ENCODE measurements around the gene AKAP10.
"Not testable (repeated sequence)": the region's sequence is repeated elsewhere in the genome, so short reads cannot be mapped to it uniquely, and the experiment has no call there.

The AKAP10 gene

GRCh38 chr17:19883537-19884215 is 94.0 kb downstream of the AKAP10 start:
- Histone ChIP-seq H3K27ac (ENCODE audit: low read depth, low read length) (no peak overlapping the region), H3K9me3 (ENCODE audit: insufficient read depth, low read depth, low read length) (no peaks in the 10 kb centered on the region)

GRCh38 chr17:19880393-19880792 is 97.2 kb downstream of the AKAP10 start:
- no peaks in the 10 kb centered on the region for H3K4me1 ChIP-seq (ENCODE audit: insufficient read depth, low read length)
- no peaks in the 10 kb centered on the region for H3K27me3 ChIP-seq (ENCODE audit: insufficient read depth, low read length)
- H3K9me3 ChIP-seq (ENCODE audit: insufficient read depth, low read depth, low read length) = no peaks in the 10 kb centered on the region
- no peak overlapping the region for H3K4me3 ChIP-seq (ENCODE audit: low read length)
- H3K36me3 ChIP-seq (ENCODE audit: insufficient read depth, low read length) = no peaks in the 10 kb centered on the region
- no peak overlapping the region for H3K9ac ChIP-seq (ENCODE audit: low read depth, low read length)
- WGBS = 88% methylated on average over 4 of the region's 4 CpGs
- H3K27ac ChIP-seq (ENCODE audit: low read depth, low read length) = no peak overlapping the region

More at GRCh38 chr17:19883537-19884215, 94.0 kb downstream of the AKAP10 start:
- 96% methylated on average over 5 of the region's 8 CpGs for whole genome bisulfite sequencing
- Histone ChIP-seq H3K9ac (ENCODE audit: low read depth, low read length) (no peak overlapping the region), H3K27me3 (ENCODE audit: insufficient read depth, low read length) (no peaks in the 10 kb centered on the region), H3K4me3 (ENCODE audit: low read length) (no peak overlapping the region), H3K4me1 (ENCODE audit: insufficient read depth, low read length) (no peaks in the 10 kb centered on the region), H3K36me3 (ENCODE audit: insufficient read depth, low read length) (no peaks in the 10 kb centered on the region)

- Histone ChIP-seq H3K4me3 (ENCODE audit: low read length) (no peak overlapping the region), H3K27me3 (ENCODE audit: insufficient read depth, low read length) (no peaks in the 10 kb centered on the region), H3K9ac (ENCODE audit: low read depth, low read length) (no peak overlapping the region), H3K27ac (ENCODE audit: low read depth, low read length) (no peak overlapping the region), H3K4me1 (ENCODE audit: insufficient read depth, low read length) (no peaks in the 10 kb centered on the region), H3K9me3 (ENCODE audit: insufficient read depth, low read depth, low read length) (no peaks in the 10 kb centered on the region), H3K36me3 (ENCODE audit: insufficient read depth, low read length) (no peaks in the 10 kb centered on the region)
- WGBS = 91% methylated on average over 4 of the region's 6 CpGs
Measured at GRCh38 chr17:19877364-19877945, 100.2 kb downstream of the AKAP10 start.

- H3K9ac ChIP-seq (ENCODE audit: low read depth, low read length) = no peak overlapping the region
- H3K27ac ChIP-seq (ENCODE audit: low read depth, low read length) = no peak overlapping the region
Measured at GRCh38 chr17:19876529-19877161, 101.0 kb downstream of the AKAP10 start.

GRCh38 chr17:19874256-19874655 is 103.4 kb downstream of the AKAP10 start:
- Histone ChIP-seq H3K4me1 (ENCODE audit: insufficient read depth, low read length) (no peaks in the 10 kb centered on the region), H3K9me3 (ENCODE audit: insufficient read depth, low read depth, low read length) (no peaks in the 10 kb centered on the region), H3K4me3 (ENCODE audit: low read length) (no peak overlapping the region), H3K27ac (ENCODE audit: low read depth, low read length) (no peak overlapping the region), H3K27me3 (ENCODE audit: insufficient read depth, low read length) (no peaks in the 10 kb centered on the region), H3K9ac (ENCODE audit: low read depth, low read length) (no peak overlapping the region), H3K36me3 (ENCODE audit: insufficient read depth, low read length) (no peaks in the 10 kb centered on the region)
- 92% methylated on average over 10 of the region's 10 CpGs for WGBS

More at GRCh38 chr17:19876529-19877161, 101.0 kb downstream of the AKAP10 start:
- H3K4me3 ChIP-seq (ENCODE audit: low read length) = no peak overlapping the region
- no peaks in the 10 kb centered on the region for H3K9me3 ChIP-seq (ENCODE audit: insufficient read depth, low read depth, low read length)
- 92% methylated on average over 12 of the region's 13 CpGs for WGBS
- no peaks in the 10 kb centered on the region for H3K4me1 ChIP-seq (ENCODE audit: insufficient read depth, low read length)
- no peaks in the 10 kb centered on the region for H3K27me3 ChIP-seq (ENCODE audit: insufficient read depth, low read length)
- no peaks in the 10 kb centered on the region for H3K36me3 ChIP-seq (ENCODE audit: insufficient read depth, low read length)

DNA sequence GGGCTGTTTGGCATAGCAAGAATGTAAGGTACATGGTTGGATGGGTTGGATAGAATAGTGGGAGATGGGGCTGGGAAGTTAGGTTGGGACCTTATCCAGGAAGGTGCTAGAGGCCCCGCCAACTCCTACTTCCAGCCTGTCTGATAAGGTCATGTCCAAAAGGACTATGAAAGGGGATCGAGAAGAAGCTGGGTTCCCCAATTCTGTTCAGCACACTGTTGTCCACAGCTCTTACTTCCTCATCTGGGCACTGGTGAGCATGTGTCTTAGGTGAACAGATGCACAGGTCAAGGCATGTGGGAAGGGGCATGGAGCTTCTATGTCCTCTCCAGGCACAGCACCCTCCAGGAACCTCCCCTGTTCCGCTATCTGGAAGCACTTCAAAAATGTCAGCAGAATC is 104.3 kb downstream of the AKAP10 start:
- peaks cover 7% of the 10 kb centered on the region for H3K27me3 ChIP-seq (ENCODE audit: insufficient read depth, low read length)
- H3K9ac ChIP-seq (ENCODE audit: low read depth, low read length) = no peak overlapping the region
- H3K9me3 ChIP-seq (ENCODE audit: insufficient read depth, low read depth, low read length) = no peaks in the 10 kb centered on the region
- WGBS = 98% methylated on average over 3 of the region's 3 CpGs
- H3K4me1 ChIP-seq (ENCODE audit: insufficient read depth, low read length) = no peaks in the 10 kb centered on the region
- no peak overlapping the region for H3K27ac ChIP-seq (ENCODE audit: low read depth, low read length)
- no peaks in the 10 kb centered on the region for H3K36me3 ChIP-seq (ENCODE audit: insufficient read depth, low read length)
- H3K4me3 ChIP-seq (ENCODE audit: low read length) = no peak overlapping the region

- peaks cover 3% of the 10 kb centered on the region; the same call in 1 of the 2 replicates for H3K4me1 ChIP-seq (ENCODE audit: insufficient read depth, low read length)
- H3K9ac ChIP-seq (ENCODE audit: low read depth, low read length) = peak overlapping the region; percentile 82
Measured at GRCh38 chr17:19868079-19868395, 109.6 kb downstream of the AKAP10 start.

GRCh38 chr17:19867329-19868078 is 110.1 kb downstream of the AKAP10 start, which contains the start of gene ULK2:
TSS of gene ULK2 (minus strand) at chr17:19867936. CDS start at chr17:19867417, 519 bp downstream.
- H3K4me3 ChIP-seq (ENCODE audit: low read length) = peak within 1 kb of the TSS; percentile 77
- under 1% methylated on average over 111 of the region's 111 CpGs for WGBS
- no peak within 1 kb of the TSS; the same call in 1 of the 2 replicates for H3K27ac ChIP-seq (ENCODE audit: low read depth, low read length)
- peaks cover 17% of the 10 kb centered on the region for H3K27me3 ChIP-seq (ENCODE audit: insufficient read depth, low read length)
- H3K4me1 ChIP-seq (ENCODE audit: insufficient read depth, low read length) = peaks cover 3% of the 10 kb centered on the region; the same call in 1 of the 2 replicates
- no peaks in the 10 kb centered on the region for H3K36me3 ChIP-seq (ENCODE audit: insufficient read depth, low read length)
- H3K9me3 ChIP-seq (ENCODE audit: insufficient read depth, low read depth, low read length) = no peaks in the 10 kb centered on the region
- H3K9ac ChIP-seq (ENCODE audit: low read depth, low read length) = peak within 1 kb of the TSS; percentile 82

More at GRCh38 chr17:19868079-19868395, 109.6 kb downstream of the AKAP10 start:
- Histone ChIP-seq H3K27me3 (ENCODE audit: insufficient read depth, low read length) (peaks cover 17% of the 10 kb centered on the region), H3K27ac (ENCODE audit: low read depth, low read length) (no peak overlapping the region), H3K4me3 (ENCODE audit: low read length) (peak overlapping the region; percentile 77), H3K36me3 (ENCODE audit: insufficient read depth, low read length) (no peaks in the 10 kb centered on the region), H3K9me3 (ENCODE audit: insufficient read depth, low read depth, low read length) (no peaks in the 10 kb centered on the region)
- WGBS = 32% methylated on average over 23 of the region's 23 CpGs

DNA sequence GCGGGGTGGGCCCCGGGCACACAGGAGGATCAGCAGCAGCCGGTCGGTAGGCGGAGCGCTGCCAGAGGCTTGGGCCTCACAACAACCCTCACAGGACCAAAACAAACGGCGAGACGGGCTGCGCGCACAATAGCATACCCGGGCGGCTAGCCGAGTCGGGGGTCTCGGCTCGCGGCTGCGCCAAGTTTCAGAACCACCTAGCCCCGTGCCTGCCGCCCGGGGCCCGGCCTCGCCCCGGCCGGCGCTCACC is 110.6 kb downstream of the AKAP10 start:
- peak overlapping the region; percentile 77 for H3K4me3 ChIP-seq (ENCODE audit: low read length)
- under 1% methylated on average over 27 of the region's 27 CpGs for WGBS
- peak overlapping the region; percentile 82 for H3K9ac ChIP-seq (ENCODE audit: low read depth, low read length)

DNA sequence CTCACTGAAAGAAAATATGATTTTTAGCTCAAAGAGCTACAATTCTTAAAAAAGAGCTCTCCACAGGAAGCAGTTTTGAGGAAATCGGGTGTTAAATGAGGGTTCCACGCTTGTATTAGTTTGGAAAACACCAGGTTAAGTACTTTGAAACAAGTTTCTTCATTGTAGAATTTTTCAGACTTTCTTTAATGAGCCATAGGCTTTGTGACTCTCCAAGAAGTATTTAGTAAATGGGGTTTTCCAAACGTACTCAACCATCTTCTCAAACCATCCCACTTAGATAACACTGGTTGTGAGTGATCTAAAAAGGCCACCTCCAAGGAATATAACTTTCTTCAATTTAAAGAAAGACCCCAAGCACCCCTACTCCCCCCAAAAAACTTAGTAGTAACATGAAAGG is 112.6 kb downstream of the AKAP10 start:
- Histone ChIP-seq H3K27ac (ENCODE audit: low read depth, low read length) (no peak overlapping the region), H3K4me1 (ENCODE audit: insufficient read depth, low read length) (peaks cover 3% of the 10 kb centered on the region; the same call in 1 of the 2 replicates), H3K27me3 (ENCODE audit: insufficient read depth, low read length) (peaks cover 17% of the 10 kb centered on the region), H3K9me3 (ENCODE audit: insufficient read depth, low read depth, low read length) (no peaks in the 10 kb centered on the region), H3K36me3 (ENCODE audit: insufficient read depth, low read length) (no peaks in the 10 kb centered on the region), H3K9ac (ENCODE audit: low read depth, low read length) (no peak overlapping the region), H3K4me3 (ENCODE audit: low read length) (no peak overlapping the region)
- 94% methylated on average over 2 of the region's 3 CpGs for WGBS

More for the DNA sequence above, 110.6 kb downstream of the AKAP10 start:
- no peaks in the 10 kb centered on the region for H3K9me3 ChIP-seq (ENCODE audit: insufficient read depth, low read depth, low read length)
- peaks cover 17% of the 10 kb centered on the region for H3K27me3 ChIP-seq (ENCODE audit: insufficient read depth, low read length)
- peaks cover 3% of the 10 kb centered on the region; the same call in 1 of the 2 replicates for H3K4me1 ChIP-seq (ENCODE audit: insufficient read depth, low read length)
- no peak overlapping the region; the same call in 1 of the 2 replicates for H3K27ac ChIP-seq (ENCODE audit: low read depth, low read length)
- no peaks in the 10 kb centered on the region for H3K36me3 ChIP-seq (ENCODE audit: insufficient read depth, low read length)

DNA sequence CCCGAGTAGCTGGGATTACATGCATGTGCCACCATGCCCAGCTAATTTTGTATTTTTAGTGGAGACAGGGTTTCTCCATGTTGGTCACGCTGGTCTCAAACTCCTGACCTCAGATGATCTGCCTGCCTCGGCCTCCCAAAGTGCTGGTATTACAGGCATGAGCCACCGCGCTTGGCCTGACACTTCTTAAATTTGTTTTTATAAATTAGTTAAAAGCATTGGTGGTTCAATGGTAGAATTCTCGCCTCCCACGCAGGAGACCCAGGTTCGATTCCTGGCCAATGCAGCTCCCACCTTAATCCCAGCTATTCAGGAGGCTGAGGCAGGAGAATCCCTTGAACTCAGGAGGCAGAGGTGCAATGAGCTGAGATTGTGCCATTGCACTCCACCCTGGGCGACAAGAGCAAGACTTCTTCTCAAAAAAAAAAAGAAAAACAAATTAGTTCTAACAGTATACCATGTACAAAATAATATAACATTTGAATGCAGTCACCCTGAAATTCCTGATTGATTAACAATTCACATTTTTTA is 116.9 kb downstream of the AKAP10 start:
- not testable (repeated sequence) for H3K36me3 ChIP-seq (ENCODE audit: insufficient read depth, low read length); H3K9ac ChIP-seq (ENCODE audit: low read depth, low read length); H3K27me3 ChIP-seq (ENCODE audit: insufficient read depth, low read length); H3K27ac ChIP-seq (ENCODE audit: low read depth, low read length); H3K9me3 ChIP-seq (ENCODE audit: insufficient read depth, low read depth, low read length); H3K4me3 ChIP-seq (ENCODE audit: low read length); H3K4me1 ChIP-seq (ENCODE audit: insufficient read depth, low read length)
- WGBS = 97% methylated on average over 9 of the region's 9 CpGs

All from HUES64 (cell line).